Neuronal stem cell (in vitro differentiated cells): ENCODE data around the gene OR10P1.
A peak's percentile ranks its signal among the peaks of the same experiment; 100 is the strongest.

Experiments used
- DNase-seq: peaks from one replicate; pipeline ENCODE4 v3.0.0-alpha.2; 2013; ENCODE audit warnings: low spot score
- H2AFZ ChIP-seq: one replicate; pipeline ENCODE4 v1.6.1; 2013; ENCODE audit warnings: mild to moderate bottlenecking, low read length, inconsistent platforms
- H2AK5ac ChIP-seq: 2 replicates; pipeline ENCODE4 v1.6.1; 2013; ENCODE audit warnings: low read depth, mild to moderate bottlenecking, inconsistent platforms, low read length, moderate library complexity, mixed read lengths
- H2BK120ac ChIP-seq: 2 replicates; pipeline ENCODE4 v1.6.1; 2013; ENCODE audit warnings: low read depth, mild to moderate bottlenecking, inconsistent platforms, low read length, moderate library complexity, mixed read lengths
- H2BK12ac ChIP-seq: one replicate; pipeline ENCODE4 v1.6.1; 2013; ENCODE audit warnings: low read length, inconsistent platforms
- H2BK15ac ChIP-seq: 2 replicates; pipeline ENCODE4 v1.6.1; 2013; ENCODE audit warnings: mild to moderate bottlenecking, low read length, inconsistent platforms, mixed read lengths
- H2BK5ac ChIP-seq: one replicate; pipeline ENCODE4 v1.6.1; 2013; ENCODE audit warnings: inconsistent platforms, mild to moderate bottlenecking, low read length, moderate library complexity
- H3K14ac ChIP-seq: one replicate; pipeline ENCODE4 v1.6.1; 2013; ENCODE audit warnings: low read length, inconsistent platforms
- H3K18ac ChIP-seq: 2 replicates; pipeline ENCODE4 v1.6.1; 2013; ENCODE audit warnings: low read length, inconsistent platforms
- H3K23ac ChIP-seq: 2 replicates; pipeline ENCODE4 v1.6.1; 2013; ENCODE audit warnings: low read depth, mild to moderate bottlenecking, mixed read lengths, low read length, inconsistent platforms; ENCODE audit not compliant: poor library complexity
- H3K27ac ChIP-seq: replicated peaks from 3 replicates; pipeline ENCODE4 v1.5.1; 2013; ENCODE audit warnings: low read length, inconsistent platforms
- H3K27me3 ChIP-seq, 3 experiments: 2 replicates each; pipeline ENCODE4 v1.6.1; 2013; ENCODE audit warnings: low read length in 3 of 3, mild to moderate bottlenecking in 2 of 3, inconsistent platforms in 1 of 3, low read depth in 1 of 3, mixed read lengths in 1 of 3, moderate library complexity in 1 of 3; ENCODE audit not compliant: control insufficient read depth in 3 of 3, insufficient read depth in 3 of 3
- H3K36me3 ChIP-seq, 2 donors: replicated peaks in 1 of 2; 2 replicates each; pipeline ENCODE4 v1.6.1; 2013; ENCODE audit warnings: low read length in 2 of 2; ENCODE audit not compliant: control insufficient read depth in 2 of 2, insufficient read depth in 2 of 2
- H3K4ac ChIP-seq: 2 replicates; pipeline ENCODE4 v1.6.1; 2013; ENCODE audit warnings: inconsistent platforms, mild to moderate bottlenecking, low read length, moderate library complexity
- H3K4me1 ChIP-seq, 2 donors: 1 replicate in 1 of 2; 2 replicates in 1 of 2; pipeline ENCODE4 v1.6.1; 2013; ENCODE audit warnings: low read length in 2 of 2, low read depth in 1 of 2; ENCODE audit not compliant: control insufficient read depth in 2 of 2, insufficient read depth in 1 of 2
- H3K4me2 ChIP-seq: one replicate; pipeline ENCODE4 v1.6.1; 2013; ENCODE audit warnings: mild to moderate bottlenecking, low read length, inconsistent platforms; ENCODE audit not compliant: insufficient read depth, poor library complexity, severe bottlenecking
- H3K4me3 ChIP-seq, 2 donors: 2 replicates each; pipeline ENCODE4 v1.5.1; 2013; ENCODE audit warnings: low read length in 2 of 2, mild to moderate bottlenecking in 2 of 2, inconsistent platforms in 1 of 2, moderate library complexity in 1 of 2
- H3K79me1 ChIP-seq: one replicate; pipeline ENCODE4 v1.6.1; 2013; ENCODE audit warnings: low read depth, mild to moderate bottlenecking, inconsistent platforms, low read length, moderate library complexity
- H3K9ac ChIP-seq: one replicate; pipeline ENCODE4 v1.6.1; 2013; ENCODE audit warnings: mild to moderate bottlenecking, low read depth, low read length, inconsistent platforms; ENCODE audit not compliant: poor library complexity
- H3K9me3 ChIP-seq, 2 donors: replicated peaks in 1 of 2; 2 replicates each; pipeline versions ENCODE3 to v1.6.1; 2013; ENCODE audit warnings: low read length in 2 of 2, mild to moderate bottlenecking in 2 of 2, inconsistent platforms in 1 of 2, low read depth in 1 of 2, mixed read lengths in 1 of 2, moderate library complexity in 1 of 2; ENCODE audit not compliant: control insufficient read depth in 2 of 2, insufficient read depth in 1 of 2
- H4K8ac ChIP-seq: one replicate; pipeline ENCODE4 v1.6.1; 2013; ENCODE audit warnings: low read depth, mild to moderate bottlenecking, inconsistent platforms, low read length, moderate library complexity
- H4K91ac ChIP-seq: one replicate; pipeline ENCODE4 v1.6.1; 2013; ENCODE audit warnings: low read length, low read depth, mild to moderate bottlenecking, inconsistent platforms; ENCODE audit not compliant: poor library complexity
- WGBS, 2 donors: extraction: QIAGEN DNeasy Blood & Tissue Kit; methylation state at CpG; one replicate each; pipeline ENCODE4 v1.1.7; 2013; ENCODE audit warnings: missing lambda C conversion rate in 2 of 2, mixed read lengths in 1 of 2; ENCODE audit not compliant: insufficient read length in 2 of 2, insufficient replicate concordance in 1 of 2; ENCODE audit errors: extremely low coverage in 2 of 2; 5-methylcytosine and 5-hydroxymethylcytosine counted together

Gene OR10P1

GRCh38 chr12:55683676-55684075 lies 47.0 kb downstream of the OR10P1 start:
- no peak overlapping the region for H3K23ac ChIP-seq
- no peak overlapping the region for H2BK12ac ChIP-seq
- H3K4me3 ChIP-seq = no peak overlapping the region
- no peak overlapping the region for H3K18ac ChIP-seq
- no peak overlapping the region for H3K27ac ChIP-seq
- H3K14ac ChIP-seq = no peak overlapping the region
- H3K4me1 ChIP-seq = peaks cover 2 to 10% of the 10 kb centered on the region in 2 donors
- H2BK15ac ChIP-seq = no peak overlapping the region
- peaks cover 0 to 2% of the 10 kb centered on the region in 2 donors for H3K9me3 ChIP-seq
- no CpG with 5 or more reads among the region's 7 CpGs for WGBS, 2 donors
- H2AK5ac ChIP-seq = no peak overlapping the region
- H3K4me2 ChIP-seq = no peak overlapping the region
- no peak overlapping the region for H2BK5ac ChIP-seq
- H4K91ac ChIP-seq = no peak overlapping the region
- DNase-seq = no peak
- peaks cover 2% of the 10 kb centered on the region for H3K79me1 ChIP-seq
- no peak overlapping the region for H3K9ac ChIP-seq
- peaks cover 12 to 15% of the 10 kb centered on the region in 2 donors for H3K36me3 ChIP-seq
- no peak overlapping the region for H2BK120ac ChIP-seq
- no peak overlapping the region for H2AFZ ChIP-seq
- H4K8ac ChIP-seq = no peak overlapping the region
- no peak overlapping the region for H3K4ac ChIP-seq
- no peaks in the 10 kb centered on the region for H3K27me3 ChIP-seq

- no peak for DNase-seq
- Histone ChIP-seq H4K8ac (no peak overlapping the region), H2BK12ac (no peak overlapping the region), H3K4me1 (peaks cover 2 to 10% of the 10 kb centered on the region in 2 donors), H3K4me2 (no peak overlapping the region), H2BK120ac (no peak overlapping the region), H3K23ac (no peak overlapping the region), H2AK5ac (no peak overlapping the region), H3K9me3 (peaks cover 0 to 2% of the 10 kb centered on the region in 2 donors), H3K4ac (no peak overlapping the region), H3K4me3 (no peak overlapping the region), H3K79me1 (peaks cover 2% of the 10 kb centered on the region), H3K27ac (no peak overlapping the region), H3K36me3 (peaks cover 12 to 17% of the 10 kb centered on the region in 2 donors), H2BK15ac (no peak overlapping the region), H2BK5ac (no peak overlapping the region), H3K18ac (peak overlapping the region; percentile 36), H4K91ac (no peak overlapping the region), H3K14ac (no peak overlapping the region), H3K27me3 (no peaks in the 10 kb centered on the region), H3K9ac (peak overlapping the region; percentile 33), H2AFZ (no peak overlapping the region)
- no CpG with 5 or more reads among the region's 20 CpGs for WGBS, 2 donors
These were observed 48.2 kb downstream of the OR10P1 start for GRCh38 chr12:55684761-55685370.

- no peak overlapping the region for H2BK12ac ChIP-seq
- no peak overlapping the region for H3K4me2 ChIP-seq
- peaks cover 12 to 17% of the 10 kb centered on the region in 2 donors for H3K36me3 ChIP-seq
- no peak overlapping the region for H3K27ac ChIP-seq
- no peak for DNase-seq
- H4K8ac ChIP-seq = no peak overlapping the region
- no peak overlapping the region for H2AK5ac ChIP-seq
- H3K4me1 ChIP-seq = peaks cover 2 to 10% of the 10 kb centered on the region in 2 donors
- H4K91ac ChIP-seq = no peak overlapping the region
- H3K4ac ChIP-seq = no peak overlapping the region
- H2AFZ ChIP-seq = no peak overlapping the region
- no peaks in the 10 kb centered on the region for H3K27me3 ChIP-seq
- H2BK120ac ChIP-seq = no peak overlapping the region
- H3K79me1 ChIP-seq = peaks cover 2% of the 10 kb centered on the region
- peak overlapping the region in 1 of 2 donors; percentile 67 for H3K4me3 ChIP-seq
- H3K14ac ChIP-seq = no peak overlapping the region
- no peak overlapping the region for H3K18ac ChIP-seq
- WGBS, 2 donors = no CpG with 5 or more reads among the region's 5 CpGs
- H2BK15ac ChIP-seq = no peak overlapping the region
- H3K23ac ChIP-seq = no peak overlapping the region
- H3K9me3 ChIP-seq = peaks cover 0 to 2% of the 10 kb centered on the region in 2 donors
- H2BK5ac ChIP-seq = no peak overlapping the region
- H3K9ac ChIP-seq = no peak overlapping the region
These were observed 49.0 kb downstream of the OR10P1 start for GRCh38 chr12:55685671-55686070.

GRCh38 chr12:55686366-55687010 lies 49.8 kb downstream of the OR10P1 start:
- Histone ChIP-seq H3K4ac (no peak overlapping the region), H3K23ac (no peak overlapping the region), H3K9me3 (peaks cover 0 to 2% of the 10 kb centered on the region in 2 donors), H3K4me1 (peaks cover 2 to 7% of the 10 kb centered on the region in 2 donors), H3K36me3 (peaks cover 15 to 17% of the 10 kb centered on the region in 2 donors), H3K79me1 (peaks cover 2% of the 10 kb centered on the region), H2BK12ac (no peak overlapping the region), H2AK5ac (no peak overlapping the region), H3K27ac (no peak overlapping the region), H3K18ac (no peak overlapping the region), H2AFZ (no peak overlapping the region), H3K14ac (no peak overlapping the region), H3K27me3 (no peaks in the 10 kb centered on the region), H4K91ac (no peak overlapping the region), H2BK15ac (no peak overlapping the region), H4K8ac (no peak overlapping the region), H3K4me3 (no peak overlapping the region), H3K9ac (no peak overlapping the region), H2BK5ac (no peak overlapping the region), H2BK120ac (no peak overlapping the region), H3K4me2 (no peak overlapping the region)
- no peak for DNase-seq
- WGBS, 2 donors = no CpG with 5 or more reads among the region's 9 CpGs
